RWPE2 (cell line): ENCODE data around the gene PSMB8.
A peak's percentile ranks its signal among the peaks of the same experiment; 100 is the strongest.

Experiments
- ATAC-seq: fragments of 200-7000 bp; cut with Tn5 transposase; 3 replicates; pipeline ENCODE4 v1.9.1; 2021; ENCODE audit warnings: low read depth
- DNase-seq: peaks from one replicate; pipeline ENCODE4 v3.0.0-alpha.2; 2020; ENCODE audit warnings: low spot score
- H3K27ac ChIP-seq: fragments of 450-650 bp; 2 replicates; pipeline ENCODE4 v1.5.1; 2017; ENCODE audit warnings: mild to moderate bottlenecking; ENCODE audit not compliant: poor library complexity, severe bottlenecking
- H3K27me3 ChIP-seq: fragments of 250-450 bp; sonication (Bioruptor Pico); 2 replicates; pipeline ENCODE4 v1.5.1; 2021; ENCODE audit warnings: mild to moderate bottlenecking, moderate library complexity; ENCODE audit not compliant: insufficient read depth, poor library complexity, severe bottlenecking
- H3K36me3 ChIP-seq: fragments of 250-450 bp; sonication (Bioruptor Pico); 2 replicates; pipeline ENCODE4 v1.5.1; 2020; ENCODE audit warnings: low read depth, mild to moderate bottlenecking, moderate library complexity
- H3K4me1 ChIP-seq: fragments of 250-450 bp; sonication (Bioruptor Pico); 2 replicates; pipeline ENCODE4 v1.5.1; 2021; ENCODE audit warnings: mild to moderate bottlenecking, moderate library complexity; ENCODE audit not compliant: insufficient read depth, poor library complexity, severe bottlenecking
- H3K4me3 ChIP-seq: fragments of 250-450 bp; sonication (Bioruptor Pico); 2 replicates; pipeline ENCODE4 v1.5.1; 2021; ENCODE audit warnings: mild to moderate bottlenecking, moderate library complexity; ENCODE audit not compliant: severe bottlenecking
- H3K9me3 ChIP-seq: fragments of 250-450 bp; sonication (Bioruptor Pico); 2 replicates; pipeline ENCODE4 v1.5.1; 2021; ENCODE audit warnings: mild to moderate bottlenecking, moderate library complexity; ENCODE audit not compliant: severe bottlenecking
- CTCF ChIP-seq: fragments of 450-650 bp; IDR thresholded peaks from one replicate; pipeline ENCODE4 v1.5.1; 2017; ENCODE audit warnings: mild to moderate bottlenecking, moderate library complexity; ENCODE audit not compliant: poor library complexity, severe bottlenecking

The PSMB8 gene

DNA sequence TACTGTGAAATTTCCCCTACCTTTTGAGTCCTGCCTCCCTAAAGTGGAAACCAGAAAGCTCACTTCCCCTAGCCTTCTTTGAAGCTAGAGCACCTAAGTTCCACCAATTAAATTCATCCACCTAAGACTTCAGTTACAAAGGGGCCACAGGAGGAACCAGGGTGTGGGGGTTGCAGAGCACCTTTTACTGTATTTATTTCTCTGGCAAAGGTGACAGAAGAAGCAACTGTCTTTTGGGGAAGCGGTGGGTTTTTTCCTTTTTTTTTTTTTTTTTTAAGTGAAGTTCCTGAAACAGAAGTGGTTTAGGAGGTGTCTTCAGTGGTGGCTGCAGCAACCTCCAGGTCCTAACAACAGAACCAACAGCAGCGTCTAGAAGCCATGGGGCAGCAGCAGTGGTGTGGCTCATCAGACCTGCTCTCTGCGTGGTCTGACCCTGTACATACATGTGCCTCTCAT, 23.2 kb upstream of the PSMB8 start:
- no peaks in the 10 kb centered on the region for H3K4me1 ChIP-seq
- DNase-seq (no peak), ATAC-seq (no peak)
- no peak overlapping the region for H3K27ac ChIP-seq
- no peaks in the 10 kb centered on the region for H3K36me3 ChIP-seq
- peaks cover 3% of the 10 kb centered on the region for H3K27me3 ChIP-seq
- no peak for TF ChIP-seq CTCF
- H3K9me3 ChIP-seq: no peaks in the 10 kb centered on the region
- no peak overlapping the region for H3K4me3 ChIP-seq

DNA sequence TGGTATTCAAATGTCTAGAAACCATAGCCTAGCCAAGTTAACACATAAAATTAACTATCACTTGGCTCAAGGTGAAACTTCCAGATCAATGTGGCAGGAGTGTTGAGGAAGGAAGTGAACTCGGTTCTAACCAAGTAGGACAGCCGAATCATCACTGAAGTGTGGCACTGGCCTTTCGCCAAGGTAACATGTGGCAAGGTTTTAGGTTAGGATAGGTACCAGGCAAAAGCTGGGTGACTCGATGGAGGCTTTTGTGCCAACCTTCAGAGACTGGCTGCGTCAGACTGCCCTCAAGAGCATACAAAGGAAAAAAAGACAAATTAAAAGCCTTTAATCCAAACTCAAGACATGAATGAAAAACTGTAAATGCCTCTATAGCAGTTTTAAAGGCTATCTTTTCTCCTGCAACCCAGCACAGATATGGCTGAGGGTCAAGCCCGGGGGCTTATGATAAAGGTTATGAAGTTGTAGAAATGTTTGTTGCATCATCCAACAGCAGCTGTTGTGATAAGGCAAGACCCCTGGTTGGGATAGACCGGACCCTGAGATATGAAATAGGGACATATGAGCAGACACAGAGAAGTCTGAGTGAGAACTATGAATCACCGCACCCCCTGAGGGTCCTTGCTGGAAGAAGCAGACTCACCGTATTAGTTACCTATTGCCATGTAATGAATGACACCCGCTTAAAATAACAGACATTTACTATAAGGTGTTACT, 22.0 kb upstream of the PSMB8 start:
- DNase-seq (no peak), ATAC-seq (no peak)
- no peak overlapping the region for H3K4me3 ChIP-seq
- H3K9me3 ChIP-seq: no peaks in the 10 kb centered on the region
- H3K4me1 ChIP-seq: peaks cover 10% of the 10 kb centered on the region
- no peak overlapping the region for H3K27ac ChIP-seq
- no peak for TF ChIP-seq CTCF
- H3K36me3 ChIP-seq: no peaks in the 10 kb centered on the region
- H3K27me3 ChIP-seq: peaks cover 3% of the 10 kb centered on the region

GRCh38 chr6:32862725-32863124, 18.9 kb upstream of the PSMB8 start:
- H3K27me3 ChIP-seq: peaks cover 3% of the 10 kb centered on the region
- H3K27ac ChIP-seq: no peak overlapping the region
- no peak for TF ChIP-seq CTCF
- H3K4me3 ChIP-seq: no peak overlapping the region
- H3K9me3 ChIP-seq: peaks cover 2% of the 10 kb centered on the region
- no peaks in the 10 kb centered on the region; the same call in 1 of the 2 replicates for H3K36me3 ChIP-seq
- DNase-seq (no peak), ATAC-seq (no peak)
- peaks cover 13% of the 10 kb centered on the region for H3K4me1 ChIP-seq

GRCh38 chr6:32860674-32861073, 16.8 kb upstream of the PSMB8 start:
- TF ChIP-seq CTCF: no peak
- no peak for DNase-seq
- Histone ChIP-seq H3K9me3 (peaks cover 2% of the 10 kb centered on the region), H3K27ac (peak overlapping the region; percentile 15), H3K36me3 (no peaks in the 10 kb centered on the region; the same call in 1 of the 2 replicates), H3K27me3 (peaks cover 3% of the 10 kb centered on the region), H3K4me3 (no peak overlapping the region), H3K4me1 (peaks cover 13% of the 10 kb centered on the region)
- ATAC-seq: no peak

DNA sequence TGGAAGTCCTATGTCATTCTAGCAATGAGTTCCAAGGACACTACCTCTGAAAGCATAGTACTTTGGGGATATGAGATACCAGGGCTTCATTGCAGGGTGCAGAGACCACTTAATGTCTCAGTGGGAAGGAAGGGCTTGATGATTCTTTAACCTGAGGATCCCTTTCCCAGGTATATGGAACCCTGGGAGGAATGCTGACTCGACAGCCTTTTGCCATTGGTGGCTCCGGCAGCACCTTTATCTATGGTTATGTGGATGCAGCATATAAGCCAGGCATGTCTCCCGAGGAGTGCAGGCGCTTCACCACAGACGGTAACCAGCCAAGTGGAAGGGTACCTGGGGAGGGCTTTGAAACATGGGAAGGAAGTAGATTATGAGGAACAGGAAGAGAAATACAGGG, 14.3 kb upstream of the PSMB8 start:
- Histone ChIP-seq H3K27ac (no peak overlapping the region), H3K36me3 (no peaks in the 10 kb centered on the region; the same call in 1 of the 2 replicates), H3K9me3 (peaks cover 2% of the 10 kb centered on the region), H3K27me3 (no peaks in the 10 kb centered on the region), H3K4me1 (peaks cover 13% of the 10 kb centered on the region), H3K4me3 (no peak overlapping the region)
- DNase-seq: no peak
- no peak for ATAC-seq
- no peak for TF ChIP-seq CTCF
